ENCODE data around the gene RUNX1.
A peak's percentile ranks its signal among the peaks of the same experiment; 100 is the strongest.
"Not testable (repeated sequence)": the region's sequence is repeated elsewhere in the genome, so short reads cannot be mapped to it uniquely, and the experiment has no call there.

RUNX1 gene

GRCh38 chr21:34966881-34967280 lies 82.2 kb downstream of the RUNX1 start:
- not testable (repeated sequence) for DNase-seq

- no peak for DNase-seq
Measured at GRCh38 chr21:34965200-34966174, 83.6 kb downstream of the RUNX1 start.

- no peak for DNase-seq
Measured at GRCh38 chr21:34962586-34963222, 86.4 kb downstream of the RUNX1 start.

DNA sequence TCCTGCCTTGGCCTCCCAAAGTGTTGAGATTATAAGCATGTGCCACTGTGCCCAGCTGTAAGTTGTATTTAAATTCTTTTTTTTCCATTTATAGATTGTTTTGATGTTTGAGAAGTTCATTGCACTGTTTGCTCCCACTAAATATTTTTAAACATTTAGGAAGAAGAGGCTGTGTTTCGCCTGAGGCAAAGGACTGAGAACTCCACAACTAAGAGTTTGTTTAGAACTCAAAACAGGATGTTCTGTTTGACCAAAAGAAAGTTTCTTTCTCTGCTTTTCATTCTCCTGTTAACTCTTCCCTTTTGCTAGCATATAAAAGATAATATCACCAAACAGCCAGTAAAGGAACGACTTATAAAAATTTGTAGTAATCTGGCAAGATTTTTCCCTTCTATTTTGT lies 87.0 kb downstream of the RUNX1 start:
- DNase-seq = no peak

- DNase-seq = no peak
Measured at GRCh38 chr21:34960687-34961086, 88.4 kb downstream of the RUNX1 start.

DNA sequence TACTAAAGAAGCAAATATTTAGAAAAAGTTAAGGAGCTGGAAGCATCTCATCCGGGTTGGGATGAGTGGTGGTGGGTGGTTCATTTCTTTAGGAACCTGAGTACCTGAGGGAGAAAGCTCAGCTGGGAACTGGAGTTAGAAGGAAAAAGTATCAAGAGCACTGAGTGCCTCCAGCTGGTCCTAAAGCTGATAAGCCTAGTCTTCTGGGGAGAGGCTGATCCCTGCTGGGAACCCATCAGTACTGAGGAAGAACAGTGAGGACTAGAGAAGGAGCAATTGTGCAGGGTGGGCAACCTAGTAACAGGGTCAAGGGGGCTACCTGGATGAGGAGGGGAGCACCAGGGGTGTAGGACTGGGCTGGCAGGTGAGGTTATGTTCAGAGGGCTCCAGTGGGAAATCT lies 89.5 kb downstream of the RUNX1 start:
- no peak for DNase-seq

DNA sequence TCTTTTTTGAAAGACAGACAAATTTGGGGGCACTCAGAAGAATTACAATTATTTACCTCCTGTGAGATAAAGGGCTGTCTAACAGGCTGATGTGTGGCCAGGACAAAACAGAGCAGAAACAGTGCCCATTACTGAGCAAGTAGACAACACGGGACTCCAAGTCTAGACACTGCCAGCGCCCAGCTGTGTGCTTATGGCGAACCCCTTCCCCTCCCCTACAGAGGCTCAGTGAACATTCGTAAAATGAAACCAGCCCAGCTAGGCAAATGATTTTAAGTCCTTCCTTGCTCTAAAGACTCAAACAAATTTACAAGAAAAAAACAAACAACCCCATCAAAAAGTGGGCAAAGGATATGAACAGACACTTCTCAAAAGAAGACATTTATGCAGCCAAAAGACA lies 91.1 kb downstream of the RUNX1 start:
- DNase-seq = no peak

DNA sequence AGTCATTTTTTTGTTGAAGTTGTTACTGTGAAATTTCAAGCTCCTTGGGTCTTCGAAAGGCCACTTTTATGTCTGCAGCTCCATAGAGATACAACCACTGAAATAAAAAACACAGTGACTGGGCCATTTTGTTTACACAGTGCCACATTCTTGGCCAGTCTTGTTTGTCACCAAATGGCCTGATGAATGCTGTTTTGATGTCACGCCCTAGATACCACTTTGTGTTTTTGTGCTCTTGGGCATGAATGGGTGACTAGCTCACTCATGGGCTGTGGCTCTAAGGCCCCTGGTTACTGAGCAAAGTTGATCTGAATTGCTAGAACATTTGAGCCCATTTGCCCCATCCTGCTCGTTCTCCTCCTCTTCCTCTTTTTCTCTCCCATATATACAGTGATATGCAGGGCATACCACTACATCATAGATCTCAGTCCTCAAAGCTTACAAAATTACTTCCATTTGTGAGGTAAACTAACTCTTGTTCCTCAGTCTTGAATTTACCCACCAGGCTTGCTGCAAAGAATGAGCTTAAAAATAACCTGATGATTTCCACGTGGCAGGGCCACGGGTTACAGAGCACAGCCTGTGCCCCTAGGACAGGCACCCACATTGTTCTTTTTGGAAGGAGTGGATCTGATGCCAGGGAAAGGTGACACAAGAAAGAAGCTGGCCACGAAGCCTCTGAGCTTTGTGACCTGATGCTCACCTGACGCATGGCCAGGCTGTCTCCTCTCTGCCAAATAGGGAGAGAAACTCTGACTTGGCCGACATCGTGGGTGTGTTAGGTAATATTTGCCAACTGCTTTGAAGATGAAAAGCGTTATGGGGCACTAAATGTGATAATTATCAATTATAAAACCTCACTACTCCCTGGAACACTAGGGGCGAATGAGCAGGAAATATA lies 92.4 kb downstream of the RUNX1 start:
- no peak for DNase-seq

GRCh38 chr21:34953950-34954349 lies 95.2 kb downstream of the RUNX1 start:
- no peak for DNase-seq

- DNase-seq = peak; percentile 6
Measured at GRCh38 chr21:34952701-34953100, 96.4 kb downstream of the RUNX1 start.

DNA sequence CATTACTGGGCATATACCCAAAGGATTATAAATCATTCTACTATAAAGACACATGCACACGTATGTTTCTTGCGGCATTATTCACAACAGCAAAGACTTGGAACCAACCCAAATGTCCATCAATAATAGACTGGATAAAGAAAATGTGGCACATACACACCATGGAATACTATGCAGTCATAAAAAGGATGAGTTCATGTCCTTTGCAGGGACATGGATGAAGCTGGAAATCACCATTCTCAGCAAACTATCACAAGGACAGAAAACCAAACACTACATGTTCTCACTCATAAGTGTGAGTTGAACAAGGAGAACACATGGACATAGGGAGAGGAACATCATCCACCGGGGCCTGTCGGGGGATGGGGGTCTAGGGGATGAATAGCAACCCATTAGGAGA lies 97.2 kb downstream of the RUNX1 start:
- DNase-seq = not testable (repeated sequence)

- DNase-seq = no peak
Measured at GRCh38 chr21:34950980-34951379, 98.1 kb downstream of the RUNX1 start.

DNA sequence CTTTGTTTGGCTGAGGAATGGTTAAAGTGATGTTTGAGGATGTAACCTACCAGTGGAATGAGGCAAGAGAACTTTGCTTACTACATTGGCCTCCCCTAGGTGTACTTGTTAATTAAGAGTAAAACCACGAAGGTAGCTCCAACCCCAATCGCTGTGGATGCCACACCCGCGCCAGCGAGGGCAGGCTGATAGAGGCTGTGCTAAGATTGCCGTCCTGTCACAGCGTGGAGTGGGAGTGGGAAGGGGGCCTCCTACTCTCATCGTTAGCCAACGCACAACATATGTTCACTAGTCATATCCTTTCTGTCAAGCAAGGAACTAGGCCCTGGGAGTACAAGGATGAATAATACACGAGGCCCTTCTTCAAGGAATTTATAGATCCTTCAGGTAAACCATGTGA lies 99.6 kb downstream of the RUNX1 start:
- DNase-seq = no peak

- DNase-seq = no peak
Measured at GRCh38 chr21:34949030-34949429, 100.1 kb downstream of the RUNX1 start.

DNA sequence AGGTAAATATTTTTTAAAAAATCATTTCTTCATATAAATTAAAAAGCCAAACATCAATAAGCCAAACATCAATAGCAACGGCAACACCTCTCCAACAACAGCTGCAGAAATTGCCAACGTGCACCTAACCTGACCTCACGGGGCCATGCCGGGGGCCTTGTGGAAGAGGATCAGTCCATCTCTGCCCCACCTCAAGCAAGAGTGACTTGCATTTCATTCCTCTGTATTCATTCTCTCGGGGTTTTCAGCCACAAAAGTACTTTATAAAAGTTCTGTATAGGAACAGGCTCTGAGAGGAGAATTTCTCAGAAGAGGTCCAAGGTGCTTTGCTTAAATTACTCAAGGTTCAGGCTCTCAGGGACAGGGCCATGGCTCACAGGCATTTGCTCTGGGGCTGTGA lies 100.9 kb downstream of the RUNX1 start:
- no peak for DNase-seq

- DNase-seq = no peak
Measured at GRCh38 chr21:34946916-34947534, 102.1 kb downstream of the RUNX1 start.

- DNase-seq = no peak
Measured at GRCh38 chr21:34946385-34946840, 102.7 kb downstream of the RUNX1 start.

GRCh38 chr21:34945288-34945687 lies 103.8 kb downstream of the RUNX1 start:
- DNase-seq = no peak

DNA sequence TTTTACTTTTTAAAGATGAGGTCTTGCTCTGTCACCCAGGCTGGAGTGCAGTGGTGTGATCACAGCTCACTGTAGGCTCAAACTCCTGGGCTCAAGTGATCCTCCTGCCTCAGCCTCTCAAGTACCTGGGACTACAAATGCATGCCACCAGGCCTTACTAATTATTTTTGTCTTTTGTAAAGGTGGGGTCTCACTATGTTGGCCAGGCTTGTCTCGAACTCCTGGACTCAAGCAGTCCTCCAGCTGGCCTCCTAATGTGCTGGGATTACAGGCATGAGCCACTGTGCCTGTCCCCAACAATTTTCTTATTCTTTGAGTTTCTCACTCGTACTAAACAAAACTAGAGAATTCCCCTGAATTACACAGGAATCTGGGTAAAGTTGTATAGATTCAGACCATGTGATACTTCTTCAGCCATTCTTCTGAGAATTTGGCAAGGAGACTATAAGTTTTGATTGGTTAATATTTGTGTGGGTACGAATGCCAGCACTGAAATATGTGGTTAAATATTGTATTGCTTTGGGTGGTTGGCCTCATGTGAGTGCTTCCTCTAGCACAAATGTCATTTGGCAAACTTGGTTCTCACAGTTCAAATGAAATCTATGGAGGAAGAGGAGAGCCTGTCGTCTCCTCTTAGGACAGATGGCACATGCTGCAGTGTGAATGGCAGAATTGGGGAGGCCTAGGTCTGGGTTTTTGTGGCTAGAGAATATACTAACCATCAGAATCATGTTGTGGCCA lies 104.9 kb downstream of the RUNX1 start:
- no peak for DNase-seq

- DNase-seq = no peak
Measured at GRCh38 chr21:34942911-34943310, 106.2 kb downstream of the RUNX1 start.

GRCh38 chr21:34941162-34941561 lies 107.9 kb downstream of the RUNX1 start:
- DNase-seq = no peak

Data from NCI-H2171 treated with DMSO at 0.1 percent for 48 hours (cell line).